Tibial artery (tissue), 4 donors: Measurements from ENCODE around the gene LRR1.

Experiments
- DNase-seq, 2 donors: peaks; one replicate each; pipeline ENCODE4 v3.0.0-alpha.2; 2019
- H3K27ac ChIP-seq, 2 donors: fragments of 200-600 bp; sonication (generic) in 1 of 2; 1 replicate in 1 of 2; 2 replicates in 1 of 2; pipeline ENCODE4 v1.5.1; 2018 to 2019; ENCODE audit warnings: mild to moderate bottlenecking in 1 of 2
- H3K27me3 ChIP-seq, 2 donors: fragments of 200-600 bp; sonication (generic) in 1 of 2; one replicate each; pipeline versions ENCODE4 v1.5.1 to v1.6.0; 2016 to 2019
- H3K36me3 ChIP-seq, 3 donors: fragments of 200-600 bp; sonication (generic) in 2 of 3; one replicate each; pipeline ENCODE4 v1.5.1; 2016 to 2019; ENCODE audit warnings: mild to moderate bottlenecking in 2 of 3
- H3K4me1 ChIP-seq, 4 donors: fragments of 200-600 bp; sonication (generic) in 2 of 4; 1 replicate in 3 of 4; 2 replicates in 1 of 4; pipeline ENCODE4 v1.5.1; 2016 to 2019
- H3K4me3 ChIP-seq, 2 donors: fragments of 200-600 bp; sonication (generic) in 1 of 2; 1 replicate in 1 of 2; 2 replicates in 1 of 2; pipeline ENCODE4 v1.5.1; 2018 to 2019; ENCODE audit warnings: mild to moderate bottlenecking in 2 of 2
- H3K9me3 ChIP-seq, 3 donors: fragments of 200-600 bp; sonication (generic) in 1 of 3; one replicate each; pipeline ENCODE4 v1.5.1; 2016 to 2019
- CTCF ChIP-seq, 2 experiments: fragments of 200-600 bp in 1 of 2; fragments of 450-650 bp in 1 of 2; IDR thresholded peaks; one replicate each; pipeline ENCODE4 v1.5.1; 2017 to 2019; ENCODE audit warnings: antibody characterized with exemption in 2 of 2, mild to moderate bottlenecking in 1 of 2, moderate library complexity in 1 of 2
- intact Hi-C: fragments of 100-400 bp; cut with DNase I; formaldehyde crosslinking; loops from one replicate; pipeline ENCODE4 v1.15.0; 2023; ENCODE audit warnings: low total_unique reads

Gene LRR1

DNA sequence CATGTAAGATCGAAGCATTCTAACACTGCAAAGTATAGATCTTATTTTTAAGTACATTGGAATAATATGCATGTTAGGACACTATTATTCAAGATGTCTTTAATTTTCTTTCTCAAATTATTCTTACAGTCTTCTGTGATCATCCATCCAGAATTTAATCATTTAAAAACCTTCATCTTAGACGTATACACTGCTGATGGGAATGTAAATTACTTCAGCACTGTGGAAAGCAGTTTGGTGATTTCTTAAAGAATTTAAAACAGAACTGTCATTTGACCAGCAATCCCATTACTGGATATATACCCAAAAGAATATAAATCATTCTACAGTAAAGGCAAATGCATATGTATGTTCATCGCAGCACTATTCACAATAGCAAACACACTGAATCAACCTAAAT lies 9.4 kb upstream of the LRR1 start:
- intact Hi-C loops: no loop called here
- TF ChIP-seq CTCF (IDR thresholded peaks at IDR 0.05): no peak
- Histone ChIP-seq H3K9me3 (no peaks in the 10 kb centered on the region), H3K36me3 (peaks cover 0 to 1% (median under 1%) of the 10 kb centered on the region in 3 donors), H3K4me3 (no peak overlapping the region), H3K4me1 (peaks cover 0 to 11% (median 6%) of the 10 kb centered on the region in 4 donors), H3K27me3 (no peaks in the 10 kb centered on the region), H3K27ac (no peak overlapping the region)
- no peak for DNase-seq

GRCh38 chr14:49593016-49593415 lies 5.7 kb upstream of the LRR1 start:
- no peak overlapping the region for H3K4me3 ChIP-seq

GRCh38 chr14:49594347-49595091 lies 4.2 kb upstream of the LRR1 start:
- TF ChIP-seq CTCF (IDR thresholded peaks at IDR 0.05): no peak
- Histone ChIP-seq H3K4me1 (peaks cover 0 to 9% (median 4%) of the 10 kb centered on the region in 4 donors), H3K36me3 (no peaks in the 10 kb centered on the region), H3K9me3 (no peaks in the 10 kb centered on the region), H3K4me3 (no peak overlapping the region), H3K27ac (no peak overlapping the region), H3K27me3 (no peaks in the 10 kb centered on the region)
- DNase-seq: no peak
- intact Hi-C loops: no loop called here

More at GRCh38 chr14:49593016-49593415, 5.7 kb upstream of the LRR1 start:
- Histone ChIP-seq H3K36me3 (no peaks in the 10 kb centered on the region), H3K27ac (no peak overlapping the region), H3K27me3 (no peaks in the 10 kb centered on the region), H3K4me1 (peaks cover 0 to 9% (median 4%) of the 10 kb centered on the region in 4 donors), H3K9me3 (no peaks in the 10 kb centered on the region)
- no peak for TF ChIP-seq CTCF (IDR thresholded peaks at IDR 0.05)
- intact Hi-C loops: no loop called here
- no peak for DNase-seq

DNA sequence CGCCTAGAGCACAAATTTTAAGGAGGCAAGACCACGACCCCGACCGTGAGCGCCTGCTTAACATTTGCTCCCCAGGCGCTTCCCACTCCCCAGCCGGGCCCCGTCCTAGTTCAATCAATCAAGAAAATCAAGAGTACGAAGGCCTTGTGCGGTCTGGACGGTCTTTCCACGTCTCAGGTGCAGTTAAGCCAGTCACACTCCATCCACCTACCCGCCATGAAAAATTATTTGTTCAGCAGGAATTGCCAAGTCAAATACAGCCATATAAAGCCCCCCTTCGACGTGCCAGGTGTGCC lies 603 bp upstream of the LRR1 start:
- no peak for TF ChIP-seq CTCF (IDR thresholded peaks at IDR 0.05)
- Histone ChIP-seq H3K9me3 (no peaks in the 10 kb centered on the region), H3K27me3 (no peaks in the 10 kb centered on the region), H3K36me3 (peaks cover 0 to 4% (median 0%) of the 10 kb centered on the region in 3 donors), H3K27ac (peak overlapping the region; percentile 90 to 93), H3K4me3 (peak overlapping the region; percentile 70 to 96), H3K4me1 (peaks cover 0 to 12% (median 4%) of the 10 kb centered on the region in 4 donors)
- intact Hi-C loops: no loop called here
- no peak for DNase-seq

GRCh38 chr14:49607583-49607982 lies 8.8 kb downstream of the LRR1 start:
- no peak for TF ChIP-seq CTCF (IDR thresholded peaks at IDR 0.05)
- DNase-seq: no peak
- intact Hi-C loops: no loop called here

More at GRCh38 chr14:49607583-49607982, 8.8 kb downstream of the LRR1 start:
- Histone ChIP-seq H3K36me3 (peaks cover 1 to 11% (median 5%) of the 10 kb centered on the region in 3 donors), H3K27ac (no peak overlapping the region), H3K9me3 (no peaks in the 10 kb centered on the region), H3K27me3 (no peaks in the 10 kb centered on the region), H3K4me1 (no peaks in the 10 kb centered on the region), H3K4me3 (no peak overlapping the region)
